ENCODE results near the gene DSCAML1. TPM values are rescaled to one million over a fixed set of nuclear protein-coding genes. Genes with fewer than 3 reads are reported as not detected.

Gene DSCAML1
- total and polyA plus RNA-seq, 12 donors = 0.16 to 1.5 (median 0.57) TPM

DNA sequence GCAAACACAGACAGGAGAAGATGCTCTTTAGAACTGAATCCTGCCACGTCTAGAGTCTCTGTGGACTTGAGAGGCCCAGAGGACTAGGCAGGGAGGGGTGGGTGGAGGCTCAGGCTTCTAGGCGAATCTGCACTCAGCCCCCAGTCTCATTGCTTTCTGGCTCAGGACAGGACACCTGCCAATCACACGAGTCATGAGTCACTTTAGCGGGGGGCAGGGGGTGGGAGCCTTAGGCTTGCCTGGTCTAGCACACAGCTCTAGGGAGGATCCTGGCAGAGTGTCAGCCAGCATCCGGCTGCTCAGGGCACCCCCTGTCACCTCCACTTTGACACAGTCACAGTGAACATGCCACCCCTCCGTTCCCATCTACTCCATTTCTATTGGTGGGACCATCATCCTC is 301.7 kb downstream of the DSCAML1 start:
- WGBS, 2 donors = 86 to 88% methylated on average over 6 of the region's 6 CpGs
- Histone ChIP-seq H3K4me3 (no peak overlapping the region), H3K27me3 (peaks cover 0 to 36% (median 12%) of the 10 kb centered on the region in 7 donors), H3K4me1 (peaks cover 0 to 7% (median 0%) of the 10 kb centered on the region in 9 donors), H3K36me3 (peaks cover 0 to under 1% (median 0%) of the 10 kb centered on the region in 9 donors), H3K9me3 (no peaks in the 10 kb centered on the region), H3K27ac (no peak overlapping the region)
- intact Hi-C loops (cut with DNase I) = no loop called here
- DNase-seq = no peak
- TF ChIP-seq, protein P1, sequence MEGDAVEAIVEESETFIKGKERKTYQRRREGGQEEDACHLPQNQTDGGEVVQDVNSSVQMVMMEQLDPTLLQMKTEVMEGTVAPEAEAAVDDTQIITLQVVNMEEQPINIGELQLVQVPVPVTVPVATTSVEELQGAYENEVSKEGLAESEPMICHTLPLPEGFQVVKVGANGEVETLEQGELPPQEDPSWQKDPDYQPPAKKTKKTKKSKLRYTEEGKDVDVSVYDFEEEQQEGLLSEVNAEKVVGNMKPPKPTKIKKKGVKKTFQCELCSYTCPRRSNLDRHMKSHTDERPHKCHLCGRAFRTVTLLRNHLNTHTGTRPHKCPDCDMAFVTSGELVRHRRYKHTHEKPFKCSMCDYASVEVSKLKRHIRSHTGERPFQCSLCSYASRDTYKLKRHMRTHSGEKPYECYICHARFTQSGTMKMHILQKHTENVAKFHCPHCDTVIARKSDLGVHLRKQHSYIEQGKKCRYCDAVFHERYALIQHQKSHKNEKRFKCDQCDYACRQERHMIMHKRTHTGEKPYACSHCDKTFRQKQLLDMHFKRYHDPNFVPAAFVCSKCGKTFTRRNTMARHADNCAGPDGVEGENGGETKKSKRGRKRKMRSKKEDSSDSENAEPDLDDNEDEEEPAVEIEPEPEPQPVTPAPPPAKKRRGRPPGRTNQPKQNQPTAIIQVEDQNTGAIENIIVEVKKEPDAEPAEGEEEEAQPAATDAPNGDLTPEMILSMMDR (IDR thresholded peaks at IDR 0.05) = no peak
- ATAC-seq = no peak

DNA sequence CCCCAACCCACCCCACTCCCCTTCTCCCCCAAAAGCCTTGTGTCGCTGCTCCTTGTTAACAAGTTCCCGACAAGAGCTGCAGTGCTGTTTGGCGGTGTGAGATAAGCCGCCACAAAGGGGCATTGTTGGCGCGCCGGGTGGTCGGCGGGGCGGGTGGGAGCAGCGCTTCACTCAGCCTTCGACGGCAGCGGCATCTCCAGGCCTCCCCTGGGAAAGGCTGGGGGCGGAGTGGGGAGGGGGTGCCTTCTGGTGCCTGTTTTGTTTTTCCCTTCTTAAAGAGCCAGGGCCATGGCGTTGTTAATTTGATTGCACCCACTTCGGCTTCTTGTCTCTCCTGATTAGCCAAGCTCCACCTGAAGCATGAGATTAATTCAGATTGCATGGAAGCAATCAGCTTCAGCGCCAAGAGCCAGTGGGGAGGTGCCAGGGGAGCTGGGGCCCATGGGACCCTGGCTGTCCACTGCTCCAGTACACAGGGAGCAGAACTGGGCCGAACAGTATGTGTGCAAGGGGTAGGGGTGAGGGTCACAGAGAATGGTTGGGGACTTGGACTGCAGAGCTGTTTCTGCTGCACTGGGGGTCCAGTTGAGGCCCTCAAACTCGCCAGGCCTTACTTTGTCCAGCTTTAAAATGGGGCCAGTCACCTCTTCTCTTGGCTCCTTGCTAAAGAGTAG is 304.3 kb downstream of the DSCAML1 start:
- Histone ChIP-seq H3K4me3 (no peak overlapping the region), H3K36me3 (no peaks in the 10 kb centered on the region), H3K27me3 (peaks cover 0 to 38% (median 10%) of the 10 kb centered on the region in 7 donors), H3K27ac (no peak overlapping the region), H3K9me3 (no peaks in the 10 kb centered on the region), H3K4me1 (peaks cover 0 to 7% (median 0%) of the 10 kb centered on the region in 9 donors)
- ATAC-seq = no peak
- intact Hi-C loops (cut with DNase I) = no loop called here
- 31 to 43% methylated on average over 20 of the region's 20 CpGs for WGBS, 2 donors
- no peak for DNase-seq
- TF ChIP-seq, protein P1 (IDR thresholded peaks at IDR 0.05) = no peak

DNA sequence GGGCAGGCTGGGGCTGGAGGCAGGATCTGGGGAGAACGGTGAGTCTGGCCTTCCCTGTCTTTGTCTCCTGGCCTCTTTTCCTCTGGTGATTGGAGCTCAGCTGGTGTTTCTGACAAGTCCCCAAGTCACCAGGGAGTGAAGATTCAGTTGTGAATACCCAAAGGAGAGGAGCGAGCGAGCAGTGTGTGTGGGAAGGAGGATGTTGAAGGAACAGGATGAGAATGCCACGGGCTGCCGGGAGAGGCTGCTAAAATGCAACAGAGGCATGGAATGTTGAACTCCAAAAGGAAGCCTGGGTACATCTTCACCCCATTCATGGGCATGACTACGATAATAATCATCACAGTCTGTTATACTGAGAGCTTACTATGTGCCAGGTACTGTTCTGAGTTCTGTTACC is 306.1 kb downstream of the DSCAML1 start:
- Histone ChIP-seq H3K27me3 (peaks cover 0 to 38% (median 10%) of the 10 kb centered on the region in 7 donors), H3K9me3 (no peaks in the 10 kb centered on the region), H3K36me3 (no peaks in the 10 kb centered on the region), H3K4me3 (no peak overlapping the region), H3K27ac (no peak overlapping the region), H3K4me1 (peaks cover 0 to 7% (median 0%) of the 10 kb centered on the region in 9 donors)
- intact Hi-C loops (cut with DNase I) = no loop called here
- WGBS, 2 donors = 55 to 64% methylated on average over 6 of the region's 6 CpGs
- TF ChIP-seq, protein P1 (IDR thresholded peaks at IDR 0.05) = no peak
- ATAC-seq = no peak
- DNase-seq = no peak

DNA sequence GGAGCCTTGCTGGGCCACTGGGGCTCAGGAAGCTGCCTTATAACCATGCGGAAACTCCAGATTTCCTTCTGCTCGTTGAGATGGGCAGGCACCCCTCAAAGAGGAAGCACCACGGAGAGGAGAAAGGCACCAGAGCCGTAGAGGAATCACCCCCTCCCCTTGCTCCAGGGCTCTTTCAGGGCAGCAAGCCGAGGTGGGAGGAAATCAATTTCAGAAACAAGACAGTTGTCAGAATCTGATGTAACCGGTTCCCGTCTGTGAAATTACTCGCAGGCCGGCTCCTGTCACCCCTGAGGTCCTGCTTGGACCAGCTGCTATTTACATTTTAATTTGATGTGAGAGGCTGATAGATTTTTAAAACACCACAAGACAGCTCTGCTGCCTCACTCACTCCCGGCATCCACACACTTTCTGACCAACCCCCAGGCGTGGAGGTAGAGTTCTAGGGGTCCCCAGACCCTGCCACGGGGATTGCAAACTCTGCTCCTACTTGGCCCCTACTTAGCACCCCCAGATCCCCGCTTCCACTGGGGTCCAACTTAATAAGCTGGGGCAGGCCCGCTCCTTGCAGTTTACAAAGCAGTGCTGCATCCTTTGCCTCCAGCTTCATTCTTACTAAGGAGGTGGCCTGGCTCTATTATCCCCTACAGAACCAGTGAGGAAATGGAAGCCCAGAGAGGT is 306.9 kb downstream of the DSCAML1 start:
- TF ChIP-seq, protein P1 (IDR thresholded peaks at IDR 0.05) = no peak
- no peak overlapping the region for H3K4me3 ChIP-seq
- ATAC-seq (no peak), DNase-seq (no peak)
- H3K4me1 ChIP-seq = peaks cover 0 to 7% (median 0%) of the 10 kb centered on the region in 9 donors
- WGBS, 2 donors = 51 to 55% methylated on average over 14 of the region's 14 CpGs
- intact Hi-C loops (cut with DNase I) = no loop called here
- H3K36me3 ChIP-seq = no peaks in the 10 kb centered on the region
- no peak overlapping the region for H3K27ac ChIP-seq
- H3K9me3 ChIP-seq = no peaks in the 10 kb centered on the region
- peaks cover 0 to 38% (median 10%) of the 10 kb centered on the region in 7 donors for H3K27me3 ChIP-seq

Data from heart right ventricle (tissue), 16 donors.